Raji (cell line): ENCODE measurements around the gene PRKG1.

ENCODE experiments used
- POLR2A ChIP-seq: IDR thresholded peaks from 2 replicates; pipeline ENCODE4 v1.6.1; 2011; ENCODE audit warnings: low read depth, low read length, control low read depth; ENCODE audit not compliant: insufficient read depth

The PRKG1 gene

DNA sequence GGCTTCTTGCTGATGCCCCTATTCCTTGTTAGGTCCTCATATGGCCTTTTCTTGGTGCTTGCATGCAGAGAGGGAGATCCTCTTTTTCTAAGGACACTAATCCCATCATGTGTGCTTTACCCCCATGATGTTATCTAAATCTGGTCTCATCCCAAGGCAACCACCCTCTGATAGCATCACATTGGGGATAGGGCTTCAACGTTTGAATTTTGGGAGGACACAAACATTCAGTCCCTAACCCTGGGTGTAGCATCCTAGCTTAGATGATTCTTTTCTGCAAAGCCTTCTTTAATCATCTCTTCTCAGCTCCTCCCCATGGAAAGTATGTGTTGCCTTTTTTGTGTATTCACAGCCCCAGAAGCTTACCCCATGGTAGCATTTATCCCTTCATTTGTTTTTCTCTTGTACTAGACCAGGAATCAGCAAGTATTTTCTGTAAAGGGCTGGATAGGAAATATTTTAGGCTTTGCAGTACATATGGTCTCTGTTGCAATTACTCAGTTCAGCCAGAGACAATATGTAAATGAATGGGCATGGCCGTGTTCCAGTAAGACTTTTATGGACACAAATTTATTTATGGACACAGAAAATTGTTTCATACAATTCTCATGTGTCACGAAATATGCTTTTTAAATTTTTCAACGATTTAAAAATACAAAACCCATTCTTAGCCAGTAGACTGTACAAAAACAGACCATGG, 726.6 kb downstream of the PRKG1 start:
- TF ChIP-seq POLR2A: no peak

DNA sequence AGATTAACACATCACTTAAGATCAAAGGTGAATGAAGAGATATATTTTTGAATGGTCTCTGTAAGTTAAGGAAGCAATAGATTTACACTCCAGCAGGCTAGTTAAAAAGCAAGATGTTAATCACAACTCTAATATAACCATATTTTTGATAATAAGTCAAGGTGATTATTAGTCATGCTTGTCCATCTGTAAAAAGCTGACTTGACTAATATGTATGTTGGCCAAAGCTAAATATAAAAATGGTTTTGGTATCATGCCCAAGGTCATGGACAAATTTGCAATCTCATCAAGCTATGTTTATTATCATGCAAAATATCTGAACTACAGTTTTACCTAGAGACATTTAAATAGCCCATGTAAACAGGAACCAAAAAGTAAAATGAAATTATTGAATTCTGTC, 727.7 kb downstream of the PRKG1 start:
- no peak for TF ChIP-seq POLR2A

DNA sequence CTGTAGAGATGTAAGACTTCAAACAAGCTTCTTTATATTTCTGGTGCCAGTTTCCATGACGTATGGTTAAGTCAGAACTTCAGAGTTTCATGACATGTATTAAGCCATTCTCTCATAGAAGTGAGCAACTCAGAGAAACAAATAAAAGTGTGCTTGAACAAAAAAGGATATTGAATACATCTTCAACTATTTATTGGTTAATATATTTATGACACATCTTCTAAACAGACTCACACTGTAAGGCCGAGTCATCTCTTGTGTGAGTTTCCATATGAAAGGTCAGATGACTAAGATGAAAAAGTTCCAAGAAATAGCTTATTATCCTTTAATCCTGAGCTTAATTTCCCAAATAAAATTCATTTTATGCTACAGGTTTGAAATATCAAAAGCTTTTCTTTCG, 730.6 kb downstream of the PRKG1 start:
- TF ChIP-seq POLR2A: no peak

DNA sequence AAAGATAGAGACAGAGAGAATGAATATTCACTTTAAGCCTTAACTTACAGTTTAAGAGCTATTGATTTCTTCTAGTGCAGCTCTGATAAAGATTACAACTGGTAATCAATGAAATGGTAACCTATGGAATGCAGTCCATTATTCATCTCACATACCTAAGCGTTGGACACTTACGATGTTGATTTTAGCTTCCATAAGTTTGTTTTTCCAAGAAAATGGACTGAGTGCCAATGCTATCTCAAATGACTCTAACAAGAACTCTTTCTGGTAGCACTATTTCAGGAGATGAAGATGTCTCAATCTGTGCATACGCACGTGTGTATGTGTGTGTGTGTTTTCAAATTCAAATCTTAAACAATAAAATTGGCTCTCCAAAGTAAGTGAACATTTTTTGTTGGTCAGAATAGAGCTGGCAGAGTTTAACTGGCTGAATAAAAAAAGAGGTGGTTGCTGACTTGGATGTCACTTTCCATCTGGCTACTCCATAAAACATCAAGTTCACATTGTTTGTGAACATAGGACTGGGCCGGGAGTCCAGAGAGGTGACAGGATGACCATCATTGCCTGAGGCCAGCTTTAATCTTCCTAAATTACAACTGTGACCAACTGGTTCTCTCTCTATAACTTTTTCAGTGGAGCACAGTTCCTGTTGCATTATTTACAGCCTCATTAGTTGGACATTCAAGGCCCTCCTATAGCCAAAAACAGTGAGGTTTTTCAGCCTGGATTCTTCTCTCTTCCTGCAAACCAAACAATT, 732.0 kb downstream of the PRKG1 start:
- no peak for TF ChIP-seq POLR2A

DNA sequence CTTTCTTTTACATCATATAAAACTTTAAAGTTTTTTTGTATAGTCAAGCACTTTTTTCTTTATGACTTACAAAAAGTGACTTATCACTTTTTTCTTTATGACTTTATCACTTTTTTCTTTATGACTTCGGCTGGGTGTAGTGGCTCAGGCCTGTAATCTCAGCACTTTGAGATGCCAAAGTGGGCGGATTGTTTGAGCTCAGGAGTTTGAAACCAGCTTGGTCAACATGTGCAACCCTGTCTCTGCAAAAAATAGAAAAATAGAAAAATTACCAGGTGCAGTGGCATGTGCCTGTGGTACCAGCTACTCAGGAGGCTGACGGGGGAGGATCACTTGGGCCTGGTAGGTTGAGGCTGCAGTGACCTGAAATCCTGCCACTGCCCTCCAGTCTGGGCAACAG, 733.9 kb downstream of the PRKG1 start:
- TF ChIP-seq POLR2A: no peak

DNA sequence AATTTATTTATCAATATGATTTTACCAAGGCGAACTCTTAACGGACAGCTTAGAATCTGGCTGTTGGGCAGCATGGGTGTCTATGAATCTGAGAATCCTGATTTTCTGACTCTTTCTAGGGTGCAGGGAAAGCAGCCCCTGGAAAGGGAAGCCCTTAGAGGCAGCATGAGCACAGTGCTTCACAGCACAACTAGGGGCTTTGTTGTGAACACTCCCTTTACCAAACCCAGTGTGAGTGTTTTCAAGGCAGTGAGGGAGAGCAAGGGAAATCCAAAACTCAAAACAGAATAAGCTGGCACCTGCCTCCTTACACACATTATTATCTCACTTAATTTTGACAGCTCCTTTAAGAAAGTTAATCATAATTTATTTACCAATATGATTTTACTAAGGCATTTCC, 741.4 kb downstream of the PRKG1 start:
- no peak for TF ChIP-seq POLR2A

DNA sequence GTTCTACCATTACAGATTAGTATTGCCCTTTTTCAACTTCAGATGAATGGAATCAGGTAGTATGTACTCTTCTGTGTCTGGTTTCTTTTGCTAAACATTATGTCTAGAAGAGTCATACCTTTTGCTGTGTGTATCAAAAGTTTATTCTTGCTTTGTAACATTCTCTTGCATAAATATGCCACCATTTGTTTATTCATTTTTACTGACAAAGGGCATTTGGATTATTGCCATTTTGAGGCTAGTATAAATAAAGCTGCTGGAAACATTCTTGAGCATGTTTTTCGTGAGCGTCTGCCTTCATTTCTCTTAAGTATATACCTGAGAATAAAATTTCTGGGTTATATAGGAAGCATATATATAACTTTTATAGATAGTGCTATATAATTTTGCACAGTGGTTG, 746.8 kb downstream of the PRKG1 start:
- TF ChIP-seq POLR2A: no peak

DNA sequence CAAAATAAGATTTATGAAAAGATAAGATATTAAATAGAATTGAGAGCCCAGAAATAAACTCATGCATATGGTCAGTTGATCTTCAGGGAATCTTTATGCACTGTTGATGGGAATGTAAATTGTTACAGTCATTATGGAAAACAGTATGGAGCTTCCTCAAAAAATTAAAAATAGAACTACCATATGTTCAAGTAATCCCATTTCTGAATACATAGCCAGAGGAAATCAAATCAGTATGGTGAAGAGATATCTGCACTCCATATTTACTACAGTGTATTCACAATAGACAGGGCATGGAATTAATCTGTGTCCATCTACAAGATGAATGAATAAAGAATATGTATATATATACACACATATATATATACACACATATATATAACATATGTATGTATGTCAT, 747.5 kb downstream of the PRKG1 start:
- no peak for TF ChIP-seq POLR2A

DNA sequence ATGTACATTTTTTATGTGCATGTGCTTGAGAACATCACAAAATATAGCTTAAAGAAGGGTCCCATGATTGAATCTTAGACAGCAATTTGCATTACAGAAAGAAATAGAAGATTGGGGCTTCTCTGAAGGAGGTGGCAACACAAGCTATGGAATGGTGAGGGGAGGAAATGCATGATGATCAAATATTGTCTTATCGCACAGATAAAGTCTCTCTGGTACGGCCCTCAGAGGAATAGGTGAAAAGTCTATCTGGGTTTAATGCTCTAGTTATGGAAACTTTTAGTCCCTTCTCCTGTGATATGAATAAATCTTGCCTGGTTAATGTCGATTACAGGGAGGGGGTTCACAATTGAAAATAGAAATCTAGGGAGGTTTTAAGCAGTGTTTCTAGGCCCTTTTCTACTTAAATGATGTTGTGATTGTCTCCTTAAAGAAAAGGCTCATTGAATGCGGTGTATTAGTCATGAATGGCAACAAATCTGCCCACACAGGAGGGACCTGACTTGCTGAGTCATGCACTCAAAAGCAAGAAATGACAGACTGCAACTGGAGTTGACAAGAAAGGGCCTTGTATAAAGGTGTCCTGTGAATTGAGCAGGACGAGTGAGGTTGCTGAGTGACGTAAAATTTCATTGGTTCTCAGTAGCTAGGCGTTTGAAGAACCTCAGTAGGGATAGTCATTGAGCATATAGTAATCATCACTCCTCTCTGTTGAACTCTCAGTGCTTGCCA, 758.5 kb downstream of the PRKG1 start:
- TF ChIP-seq POLR2A: no peak

DNA sequence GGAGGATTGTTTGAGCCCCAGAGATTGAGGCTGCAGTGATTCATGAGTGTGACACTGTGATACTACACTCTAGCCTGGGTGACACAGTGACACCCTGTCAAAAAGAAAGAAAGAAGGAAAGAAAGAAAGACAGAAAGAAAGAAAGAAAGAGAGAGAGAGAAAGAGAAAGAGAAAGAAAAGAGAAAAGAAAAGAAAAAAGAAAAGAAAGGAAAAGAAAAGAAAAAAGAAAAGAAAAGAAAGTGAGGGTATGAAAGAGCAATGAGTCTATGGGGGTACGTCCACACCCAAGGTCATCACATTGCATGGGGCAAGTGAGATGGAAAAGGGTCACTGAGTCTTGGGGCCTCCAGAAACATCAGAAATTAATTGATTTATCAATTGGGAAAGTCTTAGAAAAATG, 760.3 kb downstream of the PRKG1 start:
- no peak for TF ChIP-seq POLR2A

DNA sequence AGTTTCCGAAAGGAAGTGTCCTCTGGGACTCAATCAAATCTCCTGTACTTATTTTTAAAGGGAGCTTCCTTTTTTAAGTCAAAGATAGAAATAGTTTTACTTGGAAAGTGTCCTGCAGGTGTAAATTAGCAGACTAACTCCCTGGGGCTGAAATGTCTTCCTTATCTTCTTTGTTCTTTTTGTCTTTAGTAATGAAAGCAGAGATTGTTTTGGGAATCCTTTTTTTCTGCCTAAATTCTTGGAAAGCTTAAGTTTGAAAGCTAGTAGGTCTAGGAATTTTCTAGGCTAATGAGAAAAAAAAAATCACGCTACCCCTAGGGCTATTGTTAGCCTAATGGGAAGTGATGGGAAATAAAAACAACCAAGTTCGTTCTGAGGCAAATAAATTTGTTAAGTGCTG, 764.2 kb downstream of the PRKG1 start:
- TF ChIP-seq POLR2A: no peak

DNA sequence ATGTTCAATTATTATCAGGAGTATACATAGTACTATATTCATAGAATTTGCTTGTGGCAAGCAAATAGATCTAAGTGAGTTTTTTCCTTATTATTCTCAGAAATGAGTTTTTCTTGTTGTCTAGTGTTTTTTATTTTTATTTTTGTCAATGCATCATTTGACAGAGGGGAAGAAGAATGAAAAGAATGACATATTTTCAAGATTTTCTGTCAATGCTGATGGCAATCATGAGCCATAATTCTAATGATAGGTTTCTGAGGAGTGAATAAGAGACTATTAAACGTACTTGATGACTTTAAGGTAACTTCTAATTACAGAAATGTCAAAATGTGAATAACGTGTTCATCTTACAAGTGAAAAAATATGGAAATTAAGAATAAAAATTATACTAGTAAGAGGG, 769.7 kb downstream of the PRKG1 start:
- TF ChIP-seq POLR2A: no peak

DNA sequence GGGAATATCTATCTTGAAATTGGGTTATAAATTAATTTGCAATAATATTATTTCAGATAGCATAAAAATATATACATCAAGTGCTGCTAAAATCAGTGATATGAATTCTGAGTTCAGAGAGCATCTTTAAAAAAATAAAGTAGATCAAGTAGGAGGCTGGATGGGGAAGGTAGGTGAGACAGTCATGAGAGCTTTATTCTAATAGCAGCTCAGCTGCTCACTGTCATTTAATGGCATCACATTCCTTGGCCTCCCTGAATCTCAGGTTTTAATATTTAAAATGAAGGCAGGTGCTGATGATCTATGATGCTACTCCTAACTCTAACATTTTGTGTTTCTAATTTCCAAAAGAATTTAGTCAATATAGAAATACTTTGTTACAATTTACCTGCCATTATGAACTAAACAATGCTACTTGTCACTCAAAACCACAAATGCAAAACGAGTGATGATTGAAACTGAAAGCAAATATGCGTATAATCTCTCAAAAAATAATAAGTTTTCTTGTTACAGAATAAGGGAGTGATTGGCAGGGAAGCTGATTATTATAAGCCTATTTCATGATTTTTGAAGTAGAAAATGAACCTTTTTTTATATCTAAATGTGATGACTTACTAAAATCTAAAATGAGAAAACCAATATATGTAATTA, 772.7 kb downstream of the PRKG1 start:
- no peak for TF ChIP-seq POLR2A

DNA sequence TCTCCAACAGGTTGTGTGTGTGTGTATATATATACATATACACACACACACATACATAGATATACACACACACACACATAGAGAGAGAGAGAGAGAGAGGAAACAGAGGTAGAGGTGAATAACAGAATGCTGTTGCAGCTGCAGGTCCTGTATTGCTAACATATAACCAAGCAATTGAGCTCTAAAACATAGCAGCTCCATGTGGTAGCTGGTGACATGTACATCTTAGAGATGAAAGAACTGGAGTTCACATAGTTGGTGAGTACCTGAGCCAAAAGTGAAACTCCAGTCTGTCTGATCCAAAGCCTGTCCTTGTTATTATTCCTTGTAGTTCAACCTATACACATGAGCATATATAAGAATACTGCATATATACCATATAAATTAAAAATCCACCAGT, 778.0 kb downstream of the PRKG1 start:
- no peak for TF ChIP-seq POLR2A

DNA sequence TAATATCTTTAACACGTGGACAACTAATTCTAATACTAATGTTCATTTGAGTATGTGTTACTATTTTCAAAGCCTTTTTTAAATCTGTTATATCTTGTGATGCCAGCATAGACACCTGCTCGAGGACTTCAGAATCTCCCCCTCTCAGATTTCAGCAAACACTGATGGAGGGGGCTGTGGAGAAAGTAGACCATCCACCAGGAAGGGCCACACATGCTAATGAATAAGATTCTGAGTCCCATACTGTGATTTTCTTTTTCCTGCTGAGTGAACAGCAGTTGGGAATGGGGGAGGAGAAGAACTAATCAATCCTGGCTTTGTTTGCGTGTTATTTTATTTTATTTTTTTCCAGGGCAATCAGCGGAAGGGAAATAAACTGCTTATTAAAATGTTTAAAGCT, 783.0 kb downstream of the PRKG1 start:
- TF ChIP-seq POLR2A: no peak
